ENCODE results near the gene SOX1.

GRCh38 chr13:112117258-112117954 is 50.5 kb downstream of the SOX1 start:
- no peak for TF ChIP-seq POLR2A (IDR thresholded peaks at IDR 0.05)
- no peak for TF ChIP-seq CTCF (IDR thresholded peaks at IDR 0.05)
- no peak for TF ChIP-seq POLR2AphosphoS5 (IDR thresholded peaks at IDR 0.05)

All from gastroesophageal sphincter (tissue), 3 donors.